ENCODE results near the gene CFAP47. TPM values are rescaled to one million over a fixed set of nuclear protein-coding genes. Genes with fewer than 3 reads are reported as not detected.
"Not testable (repeated sequence)": the region's sequence is repeated elsewhere in the genome, so short reads cannot be mapped to it uniquely, and the experiment has no call there.

Gene CFAP47
- total RNA-seq, 1 donor from 2014 or later = 0.54 TPM

DNA sequence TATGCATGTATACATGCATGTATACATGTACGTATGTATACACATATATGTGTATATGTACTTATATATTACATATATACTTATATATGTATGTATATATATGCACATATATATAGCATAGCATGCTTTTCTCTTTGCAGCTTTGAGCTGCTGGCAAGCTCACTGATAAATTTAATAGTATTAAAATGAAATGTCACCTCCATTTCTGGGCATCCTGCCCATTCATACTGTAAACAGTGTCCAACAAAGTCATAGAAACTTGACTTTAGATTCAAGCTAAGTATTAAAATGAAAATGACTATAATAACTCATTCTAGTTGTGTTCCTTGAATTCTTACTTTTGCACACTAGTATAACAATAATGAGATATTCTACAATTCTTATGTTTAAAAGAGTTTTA is 163.7 kb downstream of the CFAP47 start:
- H3K27ac Mint-ChIP-seq = no peak overlapping the region

DNA sequence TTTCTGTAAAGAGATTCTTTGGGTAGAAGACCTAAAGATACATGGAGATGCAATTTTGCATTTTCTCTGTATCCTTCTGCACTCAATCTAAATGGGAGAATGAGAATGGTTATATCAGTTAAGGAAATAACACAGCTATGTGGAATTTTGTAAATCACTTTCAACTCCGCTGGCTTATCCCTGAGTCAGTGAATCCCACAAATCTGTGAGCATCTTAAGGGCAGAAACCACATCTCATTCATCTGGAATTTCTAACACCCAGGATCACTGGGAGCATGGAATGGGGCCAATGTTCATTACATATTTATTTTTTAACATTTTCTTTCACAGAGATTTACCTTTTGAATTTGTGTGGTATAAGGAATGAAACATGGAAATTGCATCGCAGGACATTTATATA is 167.8 kb downstream of the CFAP47 start:
- TF ChIP-seq, protein P1, sequence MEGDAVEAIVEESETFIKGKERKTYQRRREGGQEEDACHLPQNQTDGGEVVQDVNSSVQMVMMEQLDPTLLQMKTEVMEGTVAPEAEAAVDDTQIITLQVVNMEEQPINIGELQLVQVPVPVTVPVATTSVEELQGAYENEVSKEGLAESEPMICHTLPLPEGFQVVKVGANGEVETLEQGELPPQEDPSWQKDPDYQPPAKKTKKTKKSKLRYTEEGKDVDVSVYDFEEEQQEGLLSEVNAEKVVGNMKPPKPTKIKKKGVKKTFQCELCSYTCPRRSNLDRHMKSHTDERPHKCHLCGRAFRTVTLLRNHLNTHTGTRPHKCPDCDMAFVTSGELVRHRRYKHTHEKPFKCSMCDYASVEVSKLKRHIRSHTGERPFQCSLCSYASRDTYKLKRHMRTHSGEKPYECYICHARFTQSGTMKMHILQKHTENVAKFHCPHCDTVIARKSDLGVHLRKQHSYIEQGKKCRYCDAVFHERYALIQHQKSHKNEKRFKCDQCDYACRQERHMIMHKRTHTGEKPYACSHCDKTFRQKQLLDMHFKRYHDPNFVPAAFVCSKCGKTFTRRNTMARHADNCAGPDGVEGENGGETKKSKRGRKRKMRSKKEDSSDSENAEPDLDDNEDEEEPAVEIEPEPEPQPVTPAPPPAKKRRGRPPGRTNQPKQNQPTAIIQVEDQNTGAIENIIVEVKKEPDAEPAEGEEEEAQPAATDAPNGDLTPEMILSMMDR (IDR thresholded peaks at IDR 0.05; ENCODE audit: unreplicated experiment) = no peak
- Mint-ChIP-seq H3K27ac (no peak overlapping the region), H3K27me3 (ENCODE audit: low read depth) (no peaks in the 10 kb centered on the region), H3K4me3 (no peak overlapping the region), H3K9me3 (peaks cover 23% of the 10 kb centered on the region), H3K4me1 (peaks cover 4% of the 10 kb centered on the region), H3K36me3 (no peaks in the 10 kb centered on the region)
- DNase-seq (ENCODE audit: low spot score in 2 of 2, unreplicated experiment in 2 of 2) = no peak

More for the DNA sequence above, 163.7 kb downstream of the CFAP47 start:
- peaks cover 4% of the 10 kb centered on the region for H3K4me1 Mint-ChIP-seq
- no peak for DNase-seq (ENCODE audit: low spot score in 2 of 2, unreplicated experiment in 2 of 2)
- H3K36me3 Mint-ChIP-seq = no peaks in the 10 kb centered on the region
- H3K27me3 Mint-ChIP-seq (ENCODE audit: low read depth) = no peaks in the 10 kb centered on the region
- peaks cover 45% of the 10 kb centered on the region for H3K9me3 Mint-ChIP-seq
- no peak overlapping the region for H3K4me3 Mint-ChIP-seq
- TF ChIP-seq, protein P1 (IDR thresholded peaks at IDR 0.05; ENCODE audit: unreplicated experiment) = no peak

DNA sequence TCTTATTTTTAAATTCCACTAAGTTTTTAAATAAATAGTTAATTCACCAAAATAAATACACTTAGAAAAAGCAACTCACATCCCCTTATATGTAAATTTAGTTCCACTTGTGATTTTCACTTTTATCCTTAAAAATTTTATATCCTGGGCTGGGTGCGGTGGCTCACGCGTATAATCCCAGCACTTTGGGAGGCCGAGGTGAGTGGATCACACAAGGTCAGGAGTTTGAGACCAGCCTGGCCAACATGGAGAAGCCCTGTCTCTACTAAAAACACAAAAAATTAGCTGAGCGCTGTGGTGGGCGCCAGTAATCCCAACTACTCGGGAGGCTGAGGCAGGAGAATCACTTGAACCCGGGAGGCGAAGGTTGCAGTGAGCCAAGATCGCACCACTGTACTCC is 169.4 kb downstream of the CFAP47 start:
- not testable (repeated sequence) for H3K27ac Mint-ChIP-seq; H3K27me3 Mint-ChIP-seq (ENCODE audit: low read depth); H3K4me3 Mint-ChIP-seq; H3K36me3 Mint-ChIP-seq; DNase-seq (ENCODE audit: low spot score in 2 of 2, unreplicated experiment in 2 of 2); H3K4me1 Mint-ChIP-seq
- peaks cover 34% of the 10 kb centered on the region for H3K9me3 Mint-ChIP-seq

DNA sequence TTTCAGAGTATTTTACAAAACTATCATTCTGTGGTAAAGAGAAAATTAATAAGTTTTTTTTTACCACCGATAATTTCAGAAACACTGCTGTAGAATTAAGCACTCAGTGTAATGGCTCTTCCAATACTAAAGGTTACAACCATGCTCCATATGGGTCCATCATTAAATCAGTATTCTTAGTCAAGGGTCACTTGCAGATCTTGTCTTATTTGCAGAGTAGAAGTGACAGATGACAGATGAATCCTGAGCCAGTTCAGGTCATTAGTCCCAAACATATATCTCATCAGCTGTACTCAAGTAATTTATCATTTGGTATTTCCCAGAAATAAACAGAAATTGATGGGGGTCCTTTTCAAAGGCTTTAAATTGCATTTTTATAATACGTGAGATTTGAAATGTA is 182.9 kb downstream of the CFAP47 start:
- Mint-ChIP-seq H3K4me3 (no peak overlapping the region), H3K4me1 (no peaks in the 10 kb centered on the region), H3K27me3 (ENCODE audit: low read depth) (no peaks in the 10 kb centered on the region), H3K36me3 (no peaks in the 10 kb centered on the region), H3K27ac (no peak overlapping the region), H3K9me3 (peaks cover 30% of the 10 kb centered on the region)
- DNase-seq (ENCODE audit: low spot score in 2 of 2, unreplicated experiment in 2 of 2) = no peak
- TF ChIP-seq, protein P1 (IDR thresholded peaks at IDR 0.05; ENCODE audit: unreplicated experiment) = no peak

DNA sequence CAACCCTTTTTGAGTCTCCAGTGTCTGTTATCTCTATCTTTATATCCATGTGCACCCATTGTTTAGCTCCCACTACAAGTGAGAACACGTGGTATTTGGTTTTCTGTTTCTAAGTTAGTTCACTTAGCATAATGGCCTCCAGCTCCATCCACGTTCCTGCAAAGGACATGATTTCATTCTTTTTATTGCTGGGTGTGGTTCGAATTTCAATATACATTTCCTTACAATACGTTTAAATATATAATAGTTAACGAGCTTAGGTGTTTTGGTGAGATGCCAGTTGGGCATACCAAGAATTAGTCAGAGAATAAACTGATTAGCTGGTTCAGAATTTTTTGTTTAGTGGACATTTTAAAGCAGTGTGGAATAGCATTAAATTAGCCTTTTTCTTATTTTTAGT is 196.7 kb downstream of the CFAP47 start:
- Mint-ChIP-seq H3K4me1 (no peaks in the 10 kb centered on the region), H3K27me3 (ENCODE audit: low read depth) (no peaks in the 10 kb centered on the region), H3K27ac (no peak overlapping the region), H3K9me3 (peaks cover 57% of the 10 kb centered on the region), H3K4me3 (no peak overlapping the region), H3K36me3 (peaks cover 3% of the 10 kb centered on the region)
- no peak for DNase-seq (ENCODE audit: low spot score in 2 of 2, unreplicated experiment in 2 of 2)
- TF ChIP-seq, protein P1 (IDR thresholded peaks at IDR 0.05; ENCODE audit: unreplicated experiment) = no peak

DNA sequence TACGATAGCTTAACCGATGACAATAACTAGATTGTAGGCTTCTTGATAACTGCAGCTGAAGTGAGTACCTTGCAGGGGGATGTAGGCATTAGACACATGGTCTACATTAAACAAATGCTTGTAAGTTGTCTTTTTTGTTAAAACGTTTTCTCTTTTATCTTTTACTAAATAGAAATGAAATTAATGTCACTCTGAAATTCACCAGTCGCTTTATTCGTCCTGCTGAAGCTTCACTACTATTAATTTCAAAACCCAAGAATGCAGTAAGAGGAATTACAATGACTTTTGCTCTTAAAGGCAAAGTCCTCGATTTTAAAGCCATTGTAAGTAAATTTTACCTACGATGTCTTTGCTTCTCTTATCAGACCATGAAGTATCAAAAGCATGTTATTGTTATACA is 239.7 kb downstream of the CFAP47 start:
- no peak overlapping the region for H3K4me3 Mint-ChIP-seq
- H3K9me3 Mint-ChIP-seq = peaks cover 18% of the 10 kb centered on the region
- no peak for DNase-seq (ENCODE audit: low spot score in 2 of 2, unreplicated experiment in 2 of 2)
- H3K36me3 Mint-ChIP-seq = no peaks in the 10 kb centered on the region
- peaks cover 5% of the 10 kb centered on the region for H3K4me1 Mint-ChIP-seq
- no peak overlapping the region for H3K27ac Mint-ChIP-seq
- TF ChIP-seq, protein P1 (IDR thresholded peaks at IDR 0.05; ENCODE audit: unreplicated experiment) = no peak
- H3K27me3 Mint-ChIP-seq (ENCODE audit: low read depth) = no peaks in the 10 kb centered on the region

All from mesothelial cell of epicardium (in vitro differentiated cells).